ENCODE results near the gene TMEM178A.

TMEM178A gene

GRCh38 chr2:39666491-39667101 lies 879 bp downstream of the TMEM178A start:
- no peak for TF ChIP-seq CTCF (conservative IDR thresholded peaks at IDR 0.05)

GRCh38 chr2:39667104-39667885 lies 1.6 kb downstream of the TMEM178A start:
- H3K27ac ChIP-seq: no peak overlapping the region
- TF ChIP-seq CTCF (conservative IDR thresholded peaks at IDR 0.05): no peak

More at GRCh38 chr2:39666491-39667101, 879 bp downstream of the TMEM178A start:
- H3K27ac ChIP-seq: peak overlapping the region; percentile 41; the same call in 1 of the 2 replicates

GRCh38 chr2:39667886-39668276 lies 2.2 kb downstream of the TMEM178A start:
- TF ChIP-seq CTCF (conservative IDR thresholded peaks at IDR 0.05): no peak

GRCh38 chr2:39668576-39669080 lies 2.9 kb downstream of the TMEM178A start:
- TF ChIP-seq CTCF (conservative IDR thresholded peaks at IDR 0.05): no peak
- no peak overlapping the region for H3K27ac ChIP-seq

More at GRCh38 chr2:39667886-39668276, 2.2 kb downstream of the TMEM178A start:
- no peak overlapping the region for H3K27ac ChIP-seq

- no peak for TF ChIP-seq CTCF (conservative IDR thresholded peaks at IDR 0.05)
- no peak overlapping the region for H3K27ac ChIP-seq
Observed at GRCh38 chr2:39671604-39672003, 5.9 kb downstream of the TMEM178A start.

- TF ChIP-seq CTCF (conservative IDR thresholded peaks at IDR 0.05): no peak
- no peak overlapping the region for H3K27ac ChIP-seq
Observed at GRCh38 chr2:39673018-39673417, 7.3 kb downstream of the TMEM178A start.

GRCh38 chr2:39676342-39676741 lies 10.6 kb downstream of the TMEM178A start:
- no peak overlapping the region for H3K27ac ChIP-seq
- no peak for TF ChIP-seq CTCF (conservative IDR thresholded peaks at IDR 0.05)
